HepG2 (cell line): ENCODE measurements around the gene FANCD2. TPM values are rescaled to one million over a fixed set of nuclear protein-coding genes. Genes with fewer than 3 reads are reported as not detected.
A peak's percentile ranks its signal among the peaks of the same experiment; 100 is the strongest.

Experiments
- ATF7 ChIP-seq, 2 experiments: fragments of 450-650 bp in 1 of 2; sonication (generic) in 1 of 2; formaldehyde crosslinking in 1 of 2; IDR thresholded peaks; 2 replicates each; pipeline versions ENCODE4 v1.4.0 to v1.6.1; 2016 to 2020; ENCODE audit warnings: antibody characterized with exemption in 1 of 2, mild to moderate bottlenecking in 1 of 2, missing genetic modification reagents in 1 of 2
- CEBPG ChIP-seq: IDR thresholded peaks from 2 replicates; pipeline ENCODE4 v1.6.1; 2016
- DDIT3 ChIP-seq: sonication (generic); formaldehyde crosslinking; IDR thresholded peaks from 2 replicates; pipeline ENCODE4 v1.4.0; 2020; ENCODE audit warnings: mild to moderate bottlenecking, missing genetic modification reagents
- DNMT1 ChIP-seq: sonication (generic); formaldehyde crosslinking; IDR thresholded peaks from 2 replicates; pipeline ENCODE4 v1.5.1; 2020; ENCODE audit warnings: mild to moderate bottlenecking, missing genetic modification reagents
- EP300 ChIP-seq, 3 experiments: sonication (generic) in 1 of 3; formaldehyde crosslinking in 1 of 3; IDR thresholded peaks; 2 replicates each; pipeline versions ENCODE4 v1.5.1 to v1.6.1; 2011 to 2020; ENCODE audit warnings: low read depth in 2 of 3, low read length in 2 of 3, borderline replicate concordance in 1 of 3, improper control_type of control experiment in 1 of 3, mild to moderate bottlenecking in 1 of 3, missing genetic modification reagents in 1 of 3, moderate library complexity in 1 of 3
- FOXA1 ChIP-seq, 2 experiments: fragments of 450-650 bp in 1 of 2; sonication (generic) in 1 of 2; formaldehyde crosslinking in 1 of 2; IDR thresholded peaks; 2 replicates each; pipeline versions ENCODE4 v1.4.0 to v1.6.1; 2016 to 2020; ENCODE audit warnings: missing genetic modification reagents in 1 of 2
- FOXK1 ChIP-seq: sonication (generic); formaldehyde crosslinking; IDR thresholded peaks from 2 replicates; pipeline ENCODE4 v1.4.0; 2020; ENCODE audit warnings: low read depth, missing genetic modification reagents, borderline replicate concordance
- FUBP1 ChIP-seq: sonication (generic); formaldehyde crosslinking; IDR thresholded peaks from 2 replicates; pipeline ENCODE4 v1.5.1; 2020; ENCODE audit warnings: missing genetic modification reagents, mild to moderate bottlenecking, borderline replicate concordance
- GMEB2 ChIP-seq: IDR thresholded peaks from 2 replicates; pipeline ENCODE4 v1.6.1; 2016; ENCODE audit warnings: missing biosample characterization, missing genetic modification reagents, low read depth
- IKZF5 ChIP-seq: IDR thresholded peaks from 2 replicates; pipeline ENCODE4 v1.6.1; 2018; ENCODE audit warnings: missing genetic modification reagents, mild to moderate bottlenecking, missing compliant biosample characterization
- IRF2 ChIP-seq: IDR thresholded peaks from 2 replicates; pipeline ENCODE4 v1.6.1; 2018; ENCODE audit warnings: missing genetic modification reagents, missing compliant biosample characterization
- JARID2 ChIP-seq: sonication (generic); formaldehyde crosslinking; IDR thresholded peaks from 2 replicates; pipeline ENCODE4 v1.8.1; 2023; ENCODE audit warnings: missing genetic modification reagents, inconsistent platforms; ENCODE audit not compliant: insufficient replicate concordance
- KAT8 ChIP-seq: IDR thresholded peaks from 2 replicates; pipeline ENCODE4 v1.6.1; 2016; ENCODE audit warnings: missing genetic modification reagents, missing compliant biosample characterization
- KMT2A ChIP-seq: sonication (generic); formaldehyde crosslinking; IDR thresholded peaks from 2 replicates; pipeline ENCODE4 v1.4.0; 2020; ENCODE audit warnings: missing genetic modification reagents
- MBNL3 ChIP-seq: fragments of 250-450 bp; sonication (Bioruptor Pico); conservative IDR thresholded peaks from 2 replicates; pipeline ENCODE4 v1.8.0; 2022; ENCODE audit warnings: mild to moderate bottlenecking, inconsistent platforms
- MIXL1 ChIP-seq: IDR thresholded peaks from 2 replicates; pipeline ENCODE4 v1.6.1; 2016
- NAIF1 ChIP-seq: sonication (generic); formaldehyde crosslinking; IDR thresholded peaks from 2 replicates; pipeline ENCODE4 v1.5.0; 2020; ENCODE audit warnings: mild to moderate bottlenecking, missing genetic modification reagents, borderline replicate concordance
- RARA ChIP-seq: IDR thresholded peaks from 2 replicates; pipeline ENCODE4 v1.6.1; 2016; ENCODE audit warnings: missing genetic modification reagents, missing compliant biosample characterization
- SIN3A ChIP-seq: IDR thresholded peaks from 2 replicates; pipeline ENCODE4 v1.6.1; 2011; ENCODE audit warnings: low read depth, mild to moderate bottlenecking, control low read depth, low read length, borderline replicate concordance
- SMAD9 ChIP-seq: sonication (generic); formaldehyde crosslinking; IDR thresholded peaks from 2 replicates; pipeline ENCODE4 v1.5.1; 2020; ENCODE audit warnings: mild to moderate bottlenecking, missing genetic modification reagents
- SMC3 ChIP-seq: IDR thresholded peaks from 2 replicates; pipeline ENCODE4 v1.6.1; 2011; ENCODE audit warnings: low read length, improper control_type of control experiment
- ZNF30 ChIP-seq: sonication (generic); formaldehyde crosslinking; IDR thresholded peaks from 2 replicates; pipeline ENCODE4 v1.5.0; 2020; ENCODE audit warnings: mild to moderate bottlenecking, missing genetic modification reagents
- ZNF768 ChIP-seq: sonication (generic); formaldehyde crosslinking; IDR thresholded peaks from 2 replicates; pipeline ENCODE4 v1.4.0; 2020; ENCODE audit warnings: missing genetic modification reagents
- ZNF788 ChIP-seq: sonication (generic); formaldehyde crosslinking; IDR thresholded peaks from 2 replicates; pipeline ENCODE4 v1.5.0; 2020; ENCODE audit warnings: mild to moderate bottlenecking, missing genetic modification reagents, borderline replicate concordance
- polyA plus RNA-seq, 8 experiments: library from polyadenylated mRNA; depleted of rRNA in 3 of 8; stranded (reverse) in 7 of 8; unstranded in 1 of 8; fragments of >200 nt; fragmentation: Illumina TruSeq in 4 of 8; extraction: Trizol in 4 of 8; gene quantifications; 2 replicates each; pipeline versions ENCODE4 v1.2.1 to v1.2.3, GENCODE V29; 2011 to 2016; ENCODE audit warnings: low read depth in 4 of 8, missing spikeins in 1 of 8, mixed read lengths in 1 of 8; ENCODE audit not compliant: insufficient read depth in 1 of 8
- total RNA-seq, 5 experiments: library from RNA; depleted of rRNA; stranded (reverse); fragments of >200 nt; fragmentation: Illumina TruSeq; extraction: Trizol; gene quantifications; 2 replicates each; pipeline ENCODE4 v1.2.3, GENCODE V29; 2016; ENCODE audit warnings: low read depth in 1 of 5

Gene FANCD2
- total and polyA plus RNA-seq, 2 of the 13 experiments (the other 11 are each of a cell fraction or from before 2014, with no cell fraction given), result 10.1 to 42.0 TPM

- TF ChIP-seq FOXK1 (CRISPR knock-in tag) (no peak; the same call in 1 of the 2 replicates), MBNL3 (CRISPR knock-in tag) (no peak), ZNF768 (CRISPR knock-in tag) (no peak), GMEB2 (CRISPR knock-in tag) (no peak), ZNF788 (CRISPR knock-in tag) (no peak), IRF2 (0 out of 2 replicates have a peak, but pooled peaks have one; percentile 28), SIN3A (peak; percentile 72; the same call in 1 of the 2 replicates), DDIT3 (no peak), ZNF30 (no peak), CEBPG (CRISPR knock-in tag) (peak; percentile 30; the same call in 1 of the 2 replicates), DNMT1 (CRISPR knock-in tag) (no peak), SMAD9 (CRISPR knock-in tag) (no peak), ATF7 (IDR thresholded peaks at IDR 0.05) (peak; percentile 12; the same call in 1 of the 2 replicates), ATF7 (CRISPR knock-in tag; IDR thresholded peaks at IDR 0.05) (no peak), NAIF1 (CRISPR knock-in tag) (0 out of 2 replicates have a peak, but pooled peaks have one; percentile 26), KAT8 (0 out of 2 replicates have a peak, but pooled peaks have one; percentile 34), EP300 (IDR thresholded peaks at IDR 0.05; ENCODE audit: low read depth in 2 of 2, low read length in 2 of 2) (0 out of 4 replicates have a peak, but pooled peaks of 1 of the 2 experiments have one; percentile 33), EP300 (CRISPR knock-in tag; IDR thresholded peaks at IDR 0.05; ENCODE audit: borderline replicate concordance) (no peak), JARID2 (CRISPR knock-in tag) (no peak), KMT2A (CRISPR knock-in tag) (no peak), IKZF5 (CRISPR knock-in tag) (peak; percentile 33; the same call in 1 of the 2 replicates), SMC3 (no peak), MIXL1 (CRISPR knock-in tag) (no peak), FOXA1 (IDR thresholded peaks at IDR 0.05) (no peak), FOXA1 (CRISPR knock-in tag; IDR thresholded peaks at IDR 0.05) (peak; percentile 29; the same call in 1 of the 2 replicates), FUBP1 (CRISPR knock-in tag) (no peak), RARA (CRISPR knock-in tag) (peak; percentile 64)
Measured at GRCh38 chr3:9976721-9977709, 49.2 kb upstream of the FANCD2 start (continued).
